Fibroblast of gingiva (primary cell): Measurements from ENCODE around the gene ESPNL.

Experiments used
- DNase-seq: peaks from one replicate; pipeline ENCODE4 v3.0.0-alpha.2; 2011; ENCODE audit warnings: low read depth

ESPNL gene

DNA sequence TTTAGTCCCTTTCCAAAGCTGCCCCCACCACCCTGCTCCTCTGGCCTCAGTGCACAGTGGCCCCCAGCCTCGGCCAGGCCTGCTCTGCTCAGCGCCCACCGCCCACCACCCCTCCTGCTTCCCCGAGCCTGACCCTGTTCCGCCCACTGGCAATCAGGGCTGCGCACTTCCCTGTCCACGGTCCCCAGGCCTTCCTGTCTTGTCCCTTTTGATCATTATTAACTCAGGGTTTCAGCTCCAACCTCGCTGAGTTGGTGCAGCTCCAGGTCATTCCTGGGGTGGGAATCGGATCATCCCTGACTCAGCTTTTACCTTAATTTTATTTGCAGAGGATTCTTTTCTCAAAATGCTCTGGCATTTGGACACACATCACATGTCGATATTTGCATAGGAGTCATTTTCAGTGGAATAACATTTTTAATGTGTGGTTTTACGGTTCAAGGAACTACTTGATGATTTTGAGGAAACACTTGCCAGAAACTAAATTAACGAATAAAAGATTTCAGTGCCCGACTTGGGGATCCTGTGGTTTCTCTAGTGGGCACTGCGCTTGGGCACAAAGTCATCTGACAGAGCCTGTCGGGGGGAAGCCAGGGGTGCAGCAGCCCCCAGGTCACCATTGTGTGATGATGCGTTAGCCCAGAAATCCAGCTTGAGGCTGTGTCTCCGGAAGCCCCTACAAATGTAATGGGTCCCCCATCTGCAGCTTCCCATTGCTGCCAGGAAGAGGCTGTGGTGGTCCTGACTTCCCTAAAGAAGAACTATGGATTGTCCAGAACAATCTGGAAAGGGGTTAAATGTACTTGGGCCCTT, 1.0 kb upstream of the ESPNL start:
- DNase-seq: peak; percentile 49

- no peak for DNase-seq
These were observed 459 bp upstream of the ESPNL start for GRCh38 chr2:238099714-238100048.

DNA sequence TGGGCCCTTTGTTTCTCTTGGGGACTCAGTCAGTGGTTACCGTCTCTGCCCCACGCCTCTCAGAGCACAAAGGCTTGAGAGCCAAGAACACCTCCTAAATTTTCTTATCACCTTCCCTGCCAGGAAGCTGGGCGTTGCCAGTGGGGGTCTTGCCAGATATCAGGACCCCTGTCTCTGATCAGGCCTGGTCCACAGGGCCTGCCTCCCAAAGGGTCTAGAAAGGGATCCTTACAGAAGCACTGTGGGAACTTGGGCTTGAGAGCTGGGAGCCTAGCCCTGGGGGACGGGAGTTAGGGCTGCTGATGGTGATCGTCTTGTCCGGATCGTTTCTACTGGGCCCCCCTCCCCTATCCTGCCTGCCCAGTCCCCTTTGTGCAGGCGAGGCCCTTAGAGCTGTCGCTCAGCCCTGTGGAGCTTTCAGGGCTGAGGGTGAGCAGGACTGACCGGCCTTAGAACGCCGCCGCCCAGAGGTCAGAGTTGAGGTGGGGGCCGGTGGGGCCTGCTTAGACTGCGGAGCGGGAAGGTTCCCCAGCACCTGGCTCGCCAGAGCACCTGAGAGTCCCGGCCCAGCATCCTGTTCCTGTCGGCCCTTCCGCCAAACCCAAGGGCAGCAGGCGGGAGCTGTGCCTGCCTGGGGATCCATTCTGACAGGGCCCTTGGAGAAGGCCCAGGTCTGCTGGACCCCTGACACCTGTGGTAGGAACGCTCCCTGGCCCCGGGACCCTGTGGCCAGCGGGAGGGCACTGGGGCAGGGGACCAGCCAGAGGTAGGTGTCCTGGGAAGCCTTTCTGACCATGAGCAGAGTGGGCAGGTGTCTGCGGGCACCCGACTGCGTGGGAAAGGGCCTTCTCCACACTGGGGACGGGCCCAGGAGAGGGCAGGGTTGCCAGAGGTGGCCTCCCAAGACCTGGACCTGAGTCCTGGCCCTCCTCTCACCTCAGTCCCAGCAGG, 956 bp downstream of the ESPNL start:
- no peak for DNase-seq

- no peak for DNase-seq
These were observed 2.0 kb downstream of the ESPNL start for GRCh38 chr2:238101891-238102841.

DNA sequence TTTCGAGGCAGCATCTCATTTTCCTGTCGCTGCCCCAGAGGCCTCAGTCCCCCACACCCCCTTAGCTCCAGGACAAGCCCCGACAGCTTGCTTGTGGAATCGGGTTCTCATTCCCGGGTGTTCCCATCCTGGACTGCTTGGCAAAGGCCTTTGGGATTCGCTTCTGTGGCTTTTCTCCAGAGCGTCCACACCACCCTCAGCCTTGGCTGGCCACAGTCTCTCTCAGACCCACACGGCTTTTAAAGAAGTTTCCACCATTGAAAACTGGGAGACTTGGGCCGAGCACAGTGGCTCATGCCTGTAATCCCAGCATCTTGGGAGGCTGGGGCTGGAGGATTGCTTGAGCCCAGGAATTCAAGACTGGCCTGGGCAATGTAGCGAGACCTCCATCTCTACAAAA, 2.7 kb downstream of the ESPNL start:
- DNase-seq: no peak

DNA sequence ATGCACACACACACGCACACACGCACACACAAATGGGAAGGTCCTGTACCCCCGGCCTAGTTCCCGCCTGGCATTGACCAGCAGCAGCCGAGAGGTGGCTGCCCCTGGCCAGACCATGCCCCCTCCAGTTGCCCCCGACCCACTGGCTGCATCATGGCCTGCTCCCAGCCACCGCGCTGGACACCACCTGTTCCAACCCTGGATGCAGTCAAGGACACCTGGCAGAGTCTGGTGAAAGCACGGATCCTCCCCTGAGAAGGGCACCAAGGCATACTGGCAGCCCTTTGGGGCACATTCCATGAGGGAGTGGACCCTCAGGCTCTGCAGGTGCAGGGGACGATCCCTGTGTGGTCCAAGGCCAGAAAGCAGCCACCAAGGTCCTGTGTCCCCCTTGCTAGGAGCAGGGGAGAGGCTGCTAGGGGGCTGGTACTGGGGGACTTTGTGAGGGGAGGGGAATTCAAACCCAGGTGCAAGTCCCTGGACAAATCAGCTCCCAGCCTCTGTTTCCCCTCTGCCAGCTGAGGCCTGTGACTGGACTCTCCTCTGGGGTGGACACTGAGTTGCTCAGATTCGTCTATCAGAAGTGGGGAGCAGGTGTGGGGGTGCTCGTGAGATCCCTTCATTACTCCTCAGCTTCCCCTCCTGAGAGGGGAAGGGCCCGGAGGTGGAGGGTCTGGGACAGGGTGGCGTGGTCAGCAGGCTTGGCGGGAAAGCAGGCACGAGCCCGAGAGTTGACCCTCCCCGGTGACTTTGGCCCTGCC, 3.5 kb downstream of the ESPNL start:
- DNase-seq: no peak

DNA sequence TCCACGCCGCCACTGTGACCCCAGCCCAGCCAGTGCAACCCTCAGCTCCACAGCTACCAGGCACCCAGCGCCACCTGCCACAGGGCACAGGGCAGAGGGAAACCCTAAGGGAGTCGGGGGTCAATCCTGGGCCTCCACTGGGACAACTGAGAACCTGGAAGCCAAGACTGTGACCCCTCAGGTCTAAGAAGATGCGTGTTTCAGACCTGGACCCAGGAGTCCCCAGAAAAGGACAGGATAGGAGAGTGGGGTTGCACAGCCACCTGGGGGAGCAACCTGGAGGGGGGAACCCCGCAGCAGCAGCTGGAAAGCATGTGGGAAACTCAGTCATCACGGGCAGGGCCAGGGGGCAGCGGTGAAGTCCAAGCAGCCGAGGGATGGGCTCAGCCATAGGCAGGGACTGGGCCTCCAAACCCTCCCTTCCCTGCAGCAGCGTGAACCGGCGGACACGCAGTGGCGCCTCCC, 4.1 kb downstream of the ESPNL start:
- DNase-seq: no peak

GRCh38 chr2:238104691-238105371, 4.7 kb downstream of the ESPNL start:
- no peak for DNase-seq

- no peak for DNase-seq
These were observed 5.6 kb downstream of the ESPNL start for GRCh38 chr2:238105506-238106338.

- no peak for DNase-seq
These were observed 6.2 kb downstream of the ESPNL start for GRCh38 chr2:238106339-238106697.

DNA sequence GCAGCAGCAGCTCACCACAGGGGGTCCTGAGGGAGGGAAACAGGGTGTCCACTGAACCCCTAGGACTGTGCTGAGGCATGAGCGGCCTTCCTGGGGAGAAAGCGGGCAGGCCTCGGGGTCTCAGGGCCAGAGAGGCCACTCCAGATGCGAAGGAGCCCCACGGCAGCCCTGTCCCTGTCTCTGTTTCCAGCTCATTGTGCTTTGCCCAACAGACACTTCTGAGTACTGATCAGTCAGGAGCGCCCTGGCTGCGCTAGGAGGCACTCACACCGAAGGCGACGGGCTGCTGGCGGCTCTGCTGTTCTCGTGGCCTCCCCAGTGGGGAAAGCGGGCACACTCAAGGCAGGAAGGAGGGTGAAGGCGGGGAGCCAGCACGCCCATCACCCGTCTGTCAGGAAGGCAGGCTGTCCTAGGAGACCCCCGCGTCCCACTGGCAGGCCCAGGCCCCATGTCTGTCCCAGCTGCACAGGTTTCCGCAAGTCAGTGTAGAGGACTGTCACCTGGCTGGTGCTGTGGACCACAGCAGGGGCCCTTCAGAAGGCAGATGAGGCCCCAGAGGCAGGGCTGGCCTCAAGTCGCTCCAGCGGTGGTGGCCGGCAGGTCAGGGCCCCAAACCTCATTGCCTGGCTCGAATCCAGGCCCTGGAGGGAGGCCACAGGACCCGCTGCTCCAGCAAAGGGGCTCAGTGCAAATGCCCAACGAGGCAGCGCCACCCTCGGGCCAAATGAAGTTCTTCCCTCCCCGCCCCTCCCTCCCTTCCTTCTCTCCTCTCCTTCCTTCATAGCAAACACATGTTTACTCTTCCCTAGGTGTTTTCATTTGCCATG, 6.8 kb downstream of the ESPNL start:
- DNase-seq: no peak

GRCh38 chr2:238107525-238108422, 7.6 kb downstream of the ESPNL start:
- no peak for DNase-seq

DNA sequence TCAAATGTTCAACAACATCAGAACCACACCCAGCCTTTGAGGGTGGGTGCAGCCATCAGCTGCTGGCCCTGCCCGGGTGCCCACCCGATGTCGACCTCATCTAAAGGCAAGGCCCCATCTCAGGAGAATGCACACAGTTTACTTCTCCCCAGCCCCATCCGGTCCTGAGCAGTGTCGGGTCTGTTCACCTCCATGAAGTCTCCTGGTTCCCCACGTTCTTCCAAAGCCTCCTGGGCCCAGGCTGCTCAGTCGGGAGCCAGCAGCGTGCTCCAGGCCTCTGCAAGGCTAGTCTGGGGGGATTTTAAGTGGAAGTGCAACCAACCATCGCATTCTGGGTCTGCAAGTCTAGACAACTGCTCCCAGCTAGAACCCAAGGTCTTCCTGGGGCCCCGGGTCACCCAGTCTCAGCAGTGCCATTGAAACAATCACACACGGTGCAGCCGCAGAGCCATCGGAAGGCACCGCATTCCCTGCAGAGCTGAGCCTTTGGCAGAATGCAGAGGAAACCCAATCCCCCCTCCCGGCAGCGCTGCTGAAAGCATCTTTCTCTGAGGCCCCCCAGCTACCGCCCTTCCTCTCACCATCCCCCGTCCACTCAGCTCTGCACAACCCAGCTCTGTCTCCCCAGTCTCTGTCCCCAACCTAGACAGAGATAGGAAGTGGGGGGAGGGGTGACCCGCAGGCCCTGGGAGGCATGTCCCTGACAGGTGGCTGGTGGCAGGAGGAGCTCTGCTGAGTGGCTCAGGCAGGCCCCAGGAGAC, 8.5 kb downstream of the ESPNL start:
- DNase-seq: no peak

DNA sequence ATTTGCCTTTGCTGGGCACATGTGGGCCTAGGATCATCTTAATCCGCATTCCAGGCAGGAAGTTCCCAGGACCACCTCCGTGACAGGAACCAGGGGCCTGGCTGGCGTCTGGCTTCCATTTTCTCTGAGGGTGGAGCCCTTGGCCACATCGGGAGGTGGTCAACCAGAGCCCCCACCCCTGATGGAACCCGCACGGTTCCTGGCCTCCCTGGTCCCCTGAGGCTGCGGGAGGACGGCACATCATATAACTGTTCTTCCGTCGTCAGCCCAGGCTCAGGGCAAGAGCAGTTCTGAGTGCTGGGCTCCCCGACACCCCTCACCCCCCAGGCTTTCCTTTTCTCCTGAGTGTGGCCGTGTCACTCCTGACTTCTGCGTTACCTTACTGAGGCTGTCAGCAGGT, 13.5 kb downstream of the ESPNL start:
- no peak for DNase-seq

DNA sequence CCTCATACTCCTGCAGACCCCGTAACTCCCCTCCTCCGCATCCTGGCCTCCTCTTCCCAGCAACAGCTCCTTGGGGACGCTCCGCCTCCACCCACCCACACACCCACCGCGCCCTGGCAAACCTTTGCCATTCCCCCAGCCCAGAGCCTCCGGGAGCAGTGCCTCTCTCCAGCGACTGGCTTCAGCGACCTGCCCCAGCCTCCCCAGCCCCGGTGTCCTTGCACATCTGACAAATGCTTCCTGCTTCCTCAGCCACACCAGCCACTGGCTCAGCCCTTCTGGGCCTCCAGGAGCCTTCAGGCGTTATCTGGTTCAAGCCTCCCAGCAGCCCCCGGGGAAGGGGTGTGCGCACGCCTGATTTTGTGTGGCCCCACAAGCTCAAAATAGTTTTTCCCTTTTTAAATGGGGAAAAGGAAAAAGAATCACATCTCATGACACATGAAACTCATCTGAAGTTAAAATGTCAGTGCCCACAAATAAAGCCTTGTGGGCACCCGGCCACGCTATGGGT, 14.2 kb downstream of the ESPNL start:
- no peak for DNase-seq

GRCh38 chr2:238114851-238115660, 14.9 kb downstream of the ESPNL start:
- DNase-seq: no peak
